SU-DHL-6 (cell line): ENCODE results near the gene ADGRB3.

Experiments
- H2AFZ ChIP-seq: fragments of 200-600 bp; sonication (generic); 2 replicates; pipeline ENCODE4 v1.6.1; 2014; ENCODE audit warnings: low read depth, mild to moderate bottlenecking, moderate library complexity, mixed read lengths, antibody characterized with exemption, low read length; ENCODE audit not compliant: severe bottlenecking
- H3F3A ChIP-seq: fragments of 200-600 bp; shearing (Covaris generic); 2 replicates; pipeline ENCODE4 v1.6.0; 2016; ENCODE audit warnings: antibody characterized with exemption, mild to moderate bottlenecking; ENCODE audit not compliant: insufficient read depth
- H3K27ac ChIP-seq: fragments of 200-600 bp; sonication (generic); 2 replicates; pipeline ENCODE4 v1.5.1; 2016; ENCODE audit warnings: low read depth, mild to moderate bottlenecking, low read length, moderate library complexity, mixed read lengths
- H3K27me3 ChIP-seq: fragments of 200-600 bp; sonication (generic), shearing (Covaris generic); 2 replicates; pipeline ENCODE4 v1.6.0; 2014; ENCODE audit warnings: mild to moderate bottlenecking, low read length
- H3K36me3 ChIP-seq: fragments of 200-600 bp; sonication (generic); 2 replicates; pipeline ENCODE4 v1.6.1; 2014; ENCODE audit warnings: mild to moderate bottlenecking, low read length, mixed read lengths
- H3K4me2 ChIP-seq: fragments of 300-600, 200-600 bp; shearing (Covaris generic), sonication (generic); 2 replicates; pipeline ENCODE4 v1.6.0; 2014; ENCODE audit warnings: low read length, low read depth, mild to moderate bottlenecking; ENCODE audit not compliant: poor library complexity, severe bottlenecking
- H3K4me3 ChIP-seq: fragments of 200-600 bp; sonication (generic); 2 replicates; pipeline ENCODE4 v1.5.1; 2014; ENCODE audit warnings: antibody characterized with exemption, low read length, mild to moderate bottlenecking, mixed read lengths; ENCODE audit not compliant: insufficient read depth, poor library complexity, severe bottlenecking
- H3K79me2 ChIP-seq: fragments of 200-600 bp; sonication (generic); 2 replicates; pipeline ENCODE4 v1.6.1; 2014; ENCODE audit warnings: mild to moderate bottlenecking, low read length, moderate library complexity; ENCODE audit not compliant: insufficient read depth
- H3K9ac ChIP-seq: fragments of 200-600 bp; sonication (generic); 2 replicates; pipeline ENCODE4 v1.7.0; 2014; ENCODE audit warnings: mild to moderate bottlenecking, low read length
- H3K9me2 ChIP-seq: fragments of 200-600 bp; sonication (generic); replicated peaks from 2 replicates; pipeline ENCODE4 v1.6.1; 2014; ENCODE audit warnings: low read length; ENCODE audit not compliant: insufficient read depth
- H3K9me3 ChIP-seq: fragments of 200-600 bp; sonication (generic); 2 replicates; pipeline ENCODE4 v1.6.1; 2014; ENCODE audit warnings: low read length, mixed read lengths; ENCODE audit not compliant: insufficient read depth
- H4K20me1 ChIP-seq: fragments of 200-600 bp; sonication (generic); 2 replicates; pipeline ENCODE4 v1.6.1; 2014; ENCODE audit warnings: low read depth, mild to moderate bottlenecking, antibody characterized with exemption, low read length, moderate library complexity, mixed read lengths
- EZH2phosphoT487 ChIP-seq: fragments of 200-600 bp; sonication (generic), shearing (Covaris generic); conservative IDR thresholded peaks from 2 replicates; pipeline ENCODE4 v1.6.1; 2018; ENCODE audit warnings: mild to moderate bottlenecking, antibody characterized with exemption, low read length, moderate library complexity, mixed read lengths
- TF ChIP-seq, protein P1 (sequence below): fragments of 200-600 bp; sonication (generic); IDR thresholded peaks from one replicate; pipeline ENCODE4 v1.5.1; 2017; ENCODE audit warnings: antibody characterized with exemption, mild to moderate bottlenecking, low read length, moderate library complexity; ENCODE audit not compliant: insufficient read depth, poor library complexity, severe bottlenecking

Gene ADGRB3

DNA sequence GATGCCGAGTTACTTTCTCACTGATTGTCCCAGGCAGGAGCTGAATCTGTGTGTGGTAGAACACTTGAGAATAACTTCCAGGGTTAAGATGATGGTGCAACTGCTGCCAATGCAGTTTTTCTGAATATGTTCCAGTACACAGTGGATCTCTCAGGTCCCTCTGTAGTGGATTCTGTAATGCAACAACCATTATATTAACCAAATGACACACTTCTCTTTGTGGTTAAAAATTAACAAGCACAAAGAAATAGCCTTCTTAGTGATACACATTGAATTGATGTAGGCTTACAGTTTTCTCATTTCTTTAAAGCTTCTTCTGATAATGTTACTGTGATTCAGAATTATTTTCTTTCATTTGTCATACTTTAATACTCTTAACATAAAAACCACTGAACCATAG is 383.8 kb downstream of the ADGRB3 start:
- Histone ChIP-seq H3K36me3 (no peaks in the 10 kb centered on the region), H3K9me2 (no peaks in the 10 kb centered on the region), H3K27me3 (no peaks in the 10 kb centered on the region), H3K79me2 (no peaks in the 10 kb centered on the region), H3F3A (no peaks in the 10 kb centered on the region), H3K4me3 (no peak overlapping the region), H3K27ac (no peak overlapping the region), H3K9ac (no peak overlapping the region), H2AFZ (no peak overlapping the region), H3K9me3 (no peaks in the 10 kb centered on the region), H4K20me1 (no peaks in the 10 kb centered on the region), H3K4me2 (no peak overlapping the region)
- TF ChIP-seq, protein P1, sequence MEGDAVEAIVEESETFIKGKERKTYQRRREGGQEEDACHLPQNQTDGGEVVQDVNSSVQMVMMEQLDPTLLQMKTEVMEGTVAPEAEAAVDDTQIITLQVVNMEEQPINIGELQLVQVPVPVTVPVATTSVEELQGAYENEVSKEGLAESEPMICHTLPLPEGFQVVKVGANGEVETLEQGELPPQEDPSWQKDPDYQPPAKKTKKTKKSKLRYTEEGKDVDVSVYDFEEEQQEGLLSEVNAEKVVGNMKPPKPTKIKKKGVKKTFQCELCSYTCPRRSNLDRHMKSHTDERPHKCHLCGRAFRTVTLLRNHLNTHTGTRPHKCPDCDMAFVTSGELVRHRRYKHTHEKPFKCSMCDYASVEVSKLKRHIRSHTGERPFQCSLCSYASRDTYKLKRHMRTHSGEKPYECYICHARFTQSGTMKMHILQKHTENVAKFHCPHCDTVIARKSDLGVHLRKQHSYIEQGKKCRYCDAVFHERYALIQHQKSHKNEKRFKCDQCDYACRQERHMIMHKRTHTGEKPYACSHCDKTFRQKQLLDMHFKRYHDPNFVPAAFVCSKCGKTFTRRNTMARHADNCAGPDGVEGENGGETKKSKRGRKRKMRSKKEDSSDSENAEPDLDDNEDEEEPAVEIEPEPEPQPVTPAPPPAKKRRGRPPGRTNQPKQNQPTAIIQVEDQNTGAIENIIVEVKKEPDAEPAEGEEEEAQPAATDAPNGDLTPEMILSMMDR, result no peak

DNA sequence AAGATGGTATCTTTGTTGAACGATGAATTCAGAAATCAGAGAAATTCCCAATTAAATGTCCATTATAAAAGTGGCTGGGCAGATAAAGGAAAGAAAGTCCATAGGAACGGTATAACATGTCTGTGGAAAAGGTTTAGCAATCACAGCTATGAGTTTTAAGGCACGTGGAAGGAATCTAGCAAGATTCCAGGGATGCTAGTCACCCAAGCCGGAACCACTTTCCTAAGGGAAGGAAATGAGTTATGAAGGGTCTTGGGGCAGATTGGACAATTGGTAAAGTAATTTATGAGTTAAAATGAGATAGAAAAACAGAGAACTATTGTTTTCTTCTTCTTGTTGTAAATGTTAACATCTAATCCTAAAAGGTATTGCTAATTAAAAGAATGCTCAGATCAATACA is 384.8 kb downstream of the ADGRB3 start:
- Histone ChIP-seq H3K4me3 (no peak overlapping the region), H3K4me2 (no peak overlapping the region), H3F3A (no peaks in the 10 kb centered on the region), H2AFZ (no peak overlapping the region), H3K36me3 (no peaks in the 10 kb centered on the region), H3K27me3 (no peaks in the 10 kb centered on the region), H3K27ac (no peak overlapping the region), H3K79me2 (no peaks in the 10 kb centered on the region), H3K9me2 (no peaks in the 10 kb centered on the region), H3K9me3 (no peaks in the 10 kb centered on the region), H4K20me1 (no peaks in the 10 kb centered on the region), H3K9ac (no peak overlapping the region)
- no peak for TF ChIP-seq EZH2phosphoT487
- TF ChIP-seq, protein P1, result no peak

DNA sequence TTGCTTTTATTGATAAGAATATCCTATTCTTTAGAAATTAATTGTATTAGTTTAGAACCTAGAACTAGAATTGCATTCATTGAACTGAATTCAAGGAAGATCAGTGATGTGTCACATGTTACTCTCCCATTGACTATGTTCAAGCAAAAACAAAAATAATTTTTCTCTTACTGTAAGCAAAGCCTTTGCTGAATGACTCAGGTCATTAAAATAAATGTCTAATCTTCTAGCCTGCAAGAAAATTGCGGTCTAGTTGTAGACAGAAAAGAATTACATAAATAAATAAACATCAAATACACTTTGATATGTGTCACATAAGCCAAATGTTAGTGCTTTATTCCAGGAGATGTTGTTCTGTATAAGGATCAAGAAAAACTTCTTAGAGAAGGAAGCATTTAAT is 387.9 kb downstream of the ADGRB3 start:
- H3F3A ChIP-seq, result no peaks in the 10 kb centered on the region

More for the DNA sequence above, 387.9 kb downstream of the ADGRB3 start:
- Histone ChIP-seq H3K4me3 (no peak overlapping the region), H3K4me2 (no peak overlapping the region), H4K20me1 (no peaks in the 10 kb centered on the region), H3K27me3 (no peaks in the 10 kb centered on the region), H3K9me3 (no peaks in the 10 kb centered on the region), H3K36me3 (no peaks in the 10 kb centered on the region), H3K9ac (no peak overlapping the region), H3K79me2 (no peaks in the 10 kb centered on the region), H3K27ac (no peak overlapping the region), H3K9me2 (no peaks in the 10 kb centered on the region), H2AFZ (no peak overlapping the region)
- no peak for TF ChIP-seq EZH2phosphoT487
- TF ChIP-seq, protein P1, result no peak
